Measurements from ENCODE around the gene FAM110C. TPM values are rescaled to one million over a fixed set of nuclear protein-coding genes. Genes with fewer than 3 reads are reported as not detected.

FAM110C gene, protein sequence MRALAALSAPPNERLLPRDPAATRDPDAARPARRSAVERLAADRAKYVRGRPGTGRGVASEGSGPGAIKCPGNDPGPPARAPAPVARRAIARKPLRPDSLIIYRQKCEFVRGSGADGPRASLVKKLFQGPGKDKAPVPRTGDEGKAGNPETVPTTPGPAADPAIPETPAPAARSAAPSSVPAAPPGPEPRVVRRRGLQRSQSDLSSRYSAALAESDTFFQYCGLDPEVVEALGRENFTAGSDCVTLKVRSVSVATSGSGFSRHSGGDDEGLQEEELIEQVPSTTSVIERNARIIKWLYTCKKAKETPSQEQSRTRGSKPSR
- total RNA-seq: 0.07 and 1.1 TPM in 2 replicates

DNA sequence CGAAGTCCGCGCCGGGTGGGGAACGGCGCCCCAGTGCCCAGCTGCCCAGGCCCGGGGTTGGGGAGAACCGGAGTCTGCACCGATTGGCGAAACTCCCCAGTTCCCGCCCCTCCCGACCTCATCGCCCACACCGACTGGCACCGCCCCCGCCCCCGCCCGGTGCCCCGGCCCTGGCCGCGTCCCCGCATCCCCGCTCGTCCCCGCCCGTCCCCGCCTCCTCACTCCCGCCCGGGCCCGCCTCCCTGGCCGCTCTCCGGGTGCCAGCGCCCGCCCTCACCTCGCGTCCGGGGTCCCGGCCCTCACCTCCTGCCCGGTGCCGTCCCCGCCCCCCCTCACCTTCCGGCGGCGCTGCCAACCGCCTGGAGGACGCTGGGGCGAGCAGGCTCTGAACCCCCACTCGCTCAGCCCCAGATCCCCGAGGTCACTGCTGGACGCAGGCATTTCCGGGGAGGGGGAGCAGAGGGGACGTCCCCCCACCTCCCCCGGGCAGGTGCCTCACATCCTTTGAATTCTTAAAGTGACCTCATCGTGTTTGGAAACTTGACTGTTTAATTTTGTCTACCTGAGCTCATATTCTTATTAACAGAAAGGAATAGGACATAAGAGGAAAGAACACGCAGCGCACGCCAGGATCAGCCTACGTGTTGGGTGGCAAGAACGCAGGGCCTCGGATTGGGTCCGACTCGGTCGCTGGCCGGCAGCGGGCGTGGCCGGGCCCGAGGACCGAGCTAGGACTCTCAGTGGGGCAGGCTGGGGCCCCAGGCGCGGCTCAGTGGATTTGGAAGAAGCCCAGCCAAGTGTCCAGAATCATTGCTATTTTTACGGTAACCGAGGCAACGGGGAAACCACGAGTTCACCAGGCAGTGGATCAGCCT is at the start of gene FAM110C:
FAM110C (minus strand) TSS at position 35 of the 875 bp plus-strand sequence. CDS start 120 bp downstream, outside the sequence.

Other genes with a start within 250 kb of the FAM110C start
- 45.4 and 57.3 TPM in 2 replicates for gene SH3YL1, start 217.5 kb upstream of the FAM110C start, total RNA-seq
- 77.6 and 78.7 TPM in 2 replicates for gene ACP1, start 218.4 kb upstream of the FAM110C start, total RNA-seq
- not detected in 2 replicates for gene ALKAL2, start 241.6 kb upstream of the FAM110C start, total RNA-seq